Stimulated activated CD4-positive, alpha-beta T cell treated with anti-CD3 and anti-CD28 coated beads, Interleukin-1b, Interleukin-23, amount 100 ng/mL, for 4 hours (primary cell): ENCODE measurements around the gene RADIL.

Source experiments
- DNase-seq, 2 donors: peaks; one replicate each; pipeline ENCODE4 v3.0.0-alpha.2; 2020; ENCODE audit warnings: low read depth in 2 of 2

RADIL gene

DNA sequence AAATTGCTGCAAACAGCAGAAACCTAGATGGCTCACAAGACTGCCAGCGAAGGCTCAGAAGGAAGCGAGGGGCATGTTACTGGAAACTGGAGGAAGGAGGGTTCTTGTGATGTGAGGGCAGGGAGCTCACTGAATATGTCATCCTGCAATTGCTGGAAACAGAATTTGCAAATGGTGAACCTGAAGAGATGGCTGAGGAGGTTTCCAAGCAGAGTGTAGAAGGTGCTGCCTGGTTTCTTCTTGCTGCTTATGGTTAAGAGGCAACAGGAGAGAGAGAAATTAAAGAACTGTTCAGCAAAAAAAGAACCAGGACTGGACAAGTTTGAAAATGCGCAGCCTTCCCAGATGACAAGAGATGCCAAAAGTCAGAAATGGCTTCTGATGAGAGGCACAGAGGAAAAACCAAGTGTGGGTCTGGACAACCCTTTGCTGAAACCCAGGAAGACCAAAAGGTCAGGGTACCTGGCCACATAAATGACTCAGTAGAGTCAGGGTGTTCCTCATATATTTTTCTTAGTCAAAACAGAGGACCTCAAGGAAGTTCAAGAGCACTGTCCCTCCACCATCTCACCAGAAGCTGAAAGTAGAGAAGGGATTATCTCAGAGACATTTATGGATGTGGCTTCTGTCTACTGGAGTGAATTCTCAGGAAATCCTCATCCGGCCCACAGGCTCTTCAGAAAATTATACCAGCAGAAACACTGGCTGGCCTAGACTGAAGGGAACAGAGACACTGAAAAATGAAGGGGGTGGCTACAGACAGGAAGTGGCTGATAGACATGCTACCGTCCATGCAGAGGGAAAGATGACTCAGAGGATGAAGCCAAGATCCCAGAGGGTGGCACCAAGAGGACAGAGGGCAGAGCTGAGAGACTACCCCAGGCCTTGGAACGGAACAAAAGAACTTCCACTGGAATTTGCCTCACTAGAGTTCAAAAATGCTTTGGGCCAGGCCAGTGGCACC lies 31.8 kb downstream of the RADIL start:
- DNase-seq, result no peak

DNA sequence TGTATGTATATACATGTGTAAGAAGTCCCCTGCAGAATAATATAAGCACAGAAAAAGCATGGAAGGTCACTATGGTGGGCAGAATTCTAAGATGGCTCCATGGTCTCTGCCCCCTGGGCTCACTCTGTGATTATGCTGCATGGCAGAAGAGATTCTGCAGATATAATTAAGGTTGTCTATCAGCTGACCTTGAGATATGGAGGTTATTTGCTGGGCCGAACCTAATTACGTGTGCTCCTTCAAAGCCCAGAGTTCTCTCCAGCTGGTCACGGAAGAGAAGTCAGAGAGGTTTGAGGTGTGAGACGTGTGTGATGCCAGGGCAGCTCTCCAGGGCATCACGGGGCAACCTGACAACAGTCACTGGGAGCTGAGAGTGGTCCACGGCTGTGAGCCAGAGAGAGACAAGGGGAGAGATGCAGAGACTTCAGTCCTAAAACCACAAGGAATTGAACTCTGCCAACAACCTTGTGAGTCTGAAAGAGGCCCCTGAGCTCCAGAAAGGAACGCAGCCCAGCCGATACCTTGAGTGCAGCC lies 33.2 kb downstream of the RADIL start:
- DNase-seq, result no peak

DNA sequence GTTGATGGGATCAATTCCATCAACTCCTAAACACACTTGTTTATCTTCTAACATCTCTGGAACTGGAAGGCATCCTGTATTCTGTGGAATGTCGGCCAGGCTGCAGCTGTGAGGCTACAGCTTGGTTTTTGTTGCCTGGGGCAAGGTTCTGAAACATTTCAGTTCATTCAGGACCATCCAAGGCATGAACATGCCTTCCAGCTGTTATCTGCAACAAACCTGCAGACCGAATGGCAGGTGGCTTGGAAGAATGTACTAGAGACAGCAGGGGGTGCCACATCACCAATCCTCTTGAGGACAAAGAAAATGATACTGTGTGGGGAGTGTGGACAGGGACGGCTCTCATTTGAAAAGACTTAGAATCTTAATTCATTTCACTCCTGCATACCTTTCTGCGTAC lies 34.1 kb downstream of the RADIL start:
- no peak for DNase-seq

GRCh38 chr7:4845740-4846142 lies 37.8 kb downstream of the RADIL start:
- no peak for DNase-seq

- DNase-seq, result no peak
Measured at GRCh38 chr7:4842319-4843064, 41.0 kb downstream of the RADIL start.

DNA sequence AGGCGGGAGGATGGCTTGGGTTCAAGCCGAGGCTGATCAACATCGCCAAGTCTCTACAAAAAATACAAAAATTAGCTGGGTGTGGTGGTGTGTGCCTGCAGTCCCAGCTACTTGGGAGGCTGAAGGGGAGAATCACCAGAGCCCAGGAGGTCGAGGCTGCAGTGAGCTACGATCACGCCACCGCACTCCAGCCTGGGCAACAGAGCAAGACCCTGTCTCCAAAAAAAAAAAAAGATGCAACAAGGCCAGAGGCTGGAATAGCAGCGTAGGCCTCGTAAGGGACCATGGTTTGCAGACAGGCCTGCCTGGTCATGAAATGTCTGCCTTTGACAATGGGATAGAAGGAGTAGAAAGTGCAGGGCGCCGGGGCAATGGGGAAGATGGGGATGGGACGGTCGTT lies 41.7 kb downstream of the RADIL start:
- DNase-seq, result no peak

DNA sequence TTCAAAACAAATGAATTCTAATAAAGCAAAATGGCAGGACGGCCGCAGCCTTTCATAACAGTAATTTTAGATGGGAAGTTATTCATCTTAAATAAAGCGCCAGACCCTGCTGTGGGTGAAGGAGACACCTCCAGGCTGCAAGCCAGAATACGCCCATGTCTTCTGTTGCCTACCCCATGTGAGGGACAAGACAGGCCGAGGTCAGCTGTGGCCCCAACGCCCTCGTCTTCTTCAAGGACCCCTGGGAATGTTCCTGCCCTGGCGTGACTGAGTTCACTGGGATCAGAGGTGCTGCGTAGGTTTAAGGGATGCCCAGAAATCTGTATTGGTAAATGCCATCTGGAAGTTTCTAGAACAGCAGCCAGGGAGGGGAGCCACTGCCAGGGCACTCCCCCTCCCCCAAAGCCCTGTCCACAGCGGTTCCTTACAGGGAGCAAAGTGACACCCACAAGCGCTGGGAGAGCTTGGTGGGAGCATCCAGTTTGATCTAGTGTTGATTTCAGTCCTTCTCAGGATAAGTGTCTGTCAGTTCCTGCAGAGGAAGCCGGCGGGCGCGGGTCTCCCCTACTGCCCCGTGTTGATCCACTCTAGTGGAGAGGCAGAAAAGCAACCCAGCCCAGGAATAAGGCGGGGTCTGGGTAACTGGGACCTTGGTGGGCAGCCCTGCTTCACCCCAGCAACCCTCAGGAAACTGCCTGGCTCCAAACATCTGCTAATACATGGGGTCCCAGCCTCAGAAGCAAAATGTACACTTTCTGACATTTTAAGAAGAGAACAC lies 42.3 kb downstream of the RADIL start:
- DNase-seq, result no peak

DNA sequence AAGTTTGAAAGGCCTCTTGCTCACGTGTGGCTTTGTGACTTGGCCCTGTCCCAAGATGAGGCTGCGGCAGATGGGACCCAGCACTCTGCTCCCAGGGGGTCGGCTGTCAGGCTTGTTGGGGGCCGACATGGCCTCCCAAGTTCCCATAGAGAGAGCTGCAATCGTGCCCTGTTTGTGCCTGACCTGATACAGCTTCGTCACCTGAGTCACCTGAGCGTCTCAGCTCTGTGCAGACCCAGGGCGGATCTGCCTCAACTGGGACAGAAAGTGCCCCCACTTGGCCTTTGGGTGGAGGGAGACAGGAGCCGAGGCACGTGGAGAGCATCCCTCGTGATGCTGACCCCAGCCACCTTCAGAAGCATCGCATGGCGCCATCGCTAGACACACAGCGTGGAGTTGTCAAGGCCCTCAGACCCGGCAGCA lies 43.4 kb downstream of the RADIL start:
- DNase-seq, result no peak

GRCh38 chr7:4838626-4839334 lies 44.7 kb downstream of the RADIL start:
- DNase-seq, result no peak

DNA sequence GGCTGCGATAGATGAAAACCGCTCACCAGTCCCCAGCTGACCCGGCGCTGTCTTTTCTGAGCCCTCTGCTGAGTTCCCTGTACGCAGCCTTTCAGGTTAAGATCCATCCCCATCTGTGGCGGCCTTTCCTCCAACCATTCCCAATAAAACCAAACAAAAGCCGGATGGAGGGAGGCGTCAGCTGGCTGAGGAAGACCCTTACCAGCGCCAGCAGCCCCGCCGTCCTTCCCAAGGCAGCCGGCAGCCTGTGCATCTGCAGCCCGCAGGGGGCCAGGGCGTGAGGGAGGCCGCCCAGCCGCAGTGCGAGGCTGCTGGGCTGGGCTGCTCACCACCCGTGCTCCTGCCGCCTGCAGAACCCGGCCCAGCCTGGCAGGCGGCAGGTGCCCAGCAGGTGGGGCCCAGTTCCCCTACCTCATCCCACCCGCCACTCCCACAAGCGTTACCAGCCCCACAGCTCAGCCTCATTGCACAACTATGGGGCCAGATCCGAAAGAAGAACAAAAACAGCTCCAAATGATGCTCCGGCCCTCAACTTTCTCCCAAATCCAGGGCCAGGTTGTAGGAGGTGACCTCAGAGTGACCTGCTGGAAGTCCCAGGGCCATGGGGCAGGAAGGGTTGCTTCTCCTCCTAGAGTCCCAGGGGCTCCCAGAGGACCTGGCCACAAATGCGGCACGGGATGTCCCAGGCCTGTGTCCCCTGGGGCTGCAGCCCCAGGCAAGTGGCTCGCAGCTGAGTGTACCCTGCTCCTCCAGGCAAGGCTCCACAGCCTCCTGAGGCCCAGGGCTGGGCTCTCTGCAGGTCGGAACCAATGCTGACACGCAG lies 45.5 kb downstream of the RADIL start:
- DNase-seq, result no peak

GRCh38 chr7:4837041-4837802 lies 46.3 kb downstream of the RADIL start:
- no peak for DNase-seq

GRCh38 chr7:4836206-4836661 lies 47.3 kb downstream of the RADIL start:
- DNase-seq, result no peak

DNA sequence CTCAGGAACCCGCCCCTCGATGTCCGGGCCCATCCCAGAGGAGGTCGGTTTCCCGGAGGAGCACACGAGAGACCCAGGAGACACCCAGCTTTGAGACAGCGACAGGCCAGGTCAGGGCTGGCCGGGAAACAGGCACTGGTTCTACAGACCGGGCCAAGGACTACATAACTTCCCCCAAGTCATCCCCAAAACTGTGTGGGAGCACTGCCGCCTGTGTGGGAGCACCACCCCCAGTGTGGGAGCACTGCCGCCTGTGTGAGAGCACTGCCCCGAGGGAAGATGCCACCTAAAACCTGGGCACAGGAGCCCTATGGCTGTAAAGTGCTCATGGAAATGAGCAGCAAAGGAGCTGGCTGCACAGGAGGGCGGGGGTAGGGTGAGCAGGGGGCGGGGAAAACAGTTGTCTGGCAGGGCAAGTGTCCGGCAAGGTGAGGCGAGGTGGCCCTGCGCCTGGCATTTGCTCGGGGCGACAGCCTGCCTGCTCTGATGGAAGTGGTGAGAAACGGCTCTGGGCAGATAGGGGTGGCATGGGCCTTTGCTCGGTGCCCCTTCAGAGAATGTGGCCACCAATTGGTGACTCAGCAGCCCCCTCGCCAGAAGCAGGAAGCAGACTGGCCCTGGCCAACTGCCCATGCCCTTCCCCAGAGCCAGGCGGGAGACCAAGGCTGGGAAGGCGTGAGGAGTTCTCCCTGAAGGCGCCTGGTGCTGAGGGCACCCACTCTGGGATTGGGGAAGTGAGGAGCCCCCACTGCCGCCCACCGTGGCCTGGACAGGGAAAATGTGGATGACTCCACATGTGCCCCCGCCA lies 47.9 kb downstream of the RADIL start:
- DNase-seq, result no peak

DNA sequence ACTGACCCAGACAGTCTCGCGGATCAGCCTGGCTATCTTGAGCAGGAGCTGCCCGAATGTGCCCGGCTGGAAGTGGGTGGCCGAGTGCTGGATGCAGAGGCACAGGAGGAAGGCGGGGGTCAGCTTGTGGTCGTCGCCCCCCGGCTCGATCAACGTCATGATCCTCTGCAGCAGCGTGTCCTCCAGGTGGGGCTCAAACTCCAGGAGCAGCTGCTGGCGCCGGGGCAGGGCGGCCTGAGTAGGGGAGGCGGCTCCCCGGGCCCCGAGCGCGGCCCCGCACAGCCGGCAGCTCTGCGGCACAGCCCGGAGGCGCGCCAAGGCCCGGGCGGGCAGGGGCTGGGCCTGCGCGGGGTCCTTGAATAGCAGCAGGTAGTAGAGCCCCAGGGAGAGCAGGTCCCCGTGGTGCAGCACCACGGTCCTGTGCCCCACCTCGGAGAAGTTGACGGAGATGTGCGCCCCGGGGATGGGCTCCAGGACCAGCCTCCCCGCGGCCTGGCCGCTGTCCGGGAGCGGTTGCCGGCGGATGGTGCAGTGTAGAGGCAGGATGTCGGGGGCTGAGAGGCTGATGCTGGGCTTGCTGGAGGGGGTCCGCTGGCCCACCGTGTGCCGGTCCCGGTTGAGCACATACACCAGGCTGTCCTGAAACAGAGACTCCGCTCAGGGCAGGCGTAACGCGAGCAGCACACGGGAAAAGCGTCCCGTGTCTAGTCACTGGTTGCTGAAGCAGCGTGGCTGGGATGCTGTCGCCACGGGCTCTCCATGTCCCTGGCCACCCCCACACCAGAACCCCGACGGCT lies 48.7 kb downstream of the RADIL start:
- DNase-seq, result no peak

- DNase-seq, result no peak
Measured at GRCh38 chr7:4833691-4834600, 49.6 kb downstream of the RADIL start.

DNA sequence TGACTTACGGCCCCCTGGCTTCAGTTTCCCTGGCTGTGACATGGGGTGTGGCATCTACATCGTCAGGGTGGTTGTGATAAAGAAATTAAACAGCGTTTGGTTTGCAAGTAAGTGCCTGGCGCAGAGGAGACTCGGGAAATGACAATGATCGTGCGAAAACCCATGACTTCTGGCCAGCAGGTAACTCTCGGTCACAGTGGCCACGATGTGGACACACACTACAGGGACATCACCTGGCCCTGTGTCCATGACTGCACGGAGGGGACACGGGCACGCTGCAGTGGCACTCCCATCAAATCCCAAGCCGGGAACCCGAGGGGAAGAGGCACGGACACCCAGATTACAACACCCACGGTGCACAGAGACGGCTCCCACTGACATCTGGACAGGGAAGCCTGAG lies 50.3 kb downstream of the RADIL start:
- DNase-seq, result no peak

DNA sequence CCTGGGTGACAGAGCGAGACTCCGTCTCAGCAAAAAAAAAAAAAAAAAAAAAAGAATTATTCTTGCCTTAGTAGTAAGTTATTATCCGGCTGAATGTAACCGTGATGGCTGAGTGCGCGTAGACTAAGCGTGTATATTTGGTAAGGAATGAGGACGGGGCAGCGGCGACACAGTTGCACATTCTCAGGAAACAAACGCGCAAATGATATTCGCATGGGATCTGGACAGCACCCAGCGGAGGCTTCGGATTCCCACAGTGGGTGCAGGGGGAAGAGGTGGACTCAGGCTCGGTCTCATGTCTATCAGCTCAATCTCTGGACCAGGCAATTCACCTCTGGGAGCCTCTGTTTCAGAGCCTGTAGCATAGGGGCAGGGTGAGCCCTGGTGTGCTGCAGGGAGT lies 50.8 kb downstream of the RADIL start:
- DNase-seq, result no peak
